ENCODE measurements around the gene MFN1. TPM values are rescaled to one million over a fixed set of nuclear protein-coding genes. Genes with fewer than 3 reads are reported as not detected.
A peak's percentile ranks its signal among the peaks of the same experiment; 100 is the strongest.

MFN1 gene
- total RNA-seq (2022): 50.1 and 63.7 TPM in 2 replicates
- Bru-seq, nascent RNA: percentile 80 among the genes with signal in this experiment
- percentile 88 among the genes with signal in this experiment for BruChase-seq, experiment 1, labeled RNA remaining after a 6-hour chase
- BruChase-seq, experiment 2, labeled RNA remaining after a 2-hour chase: percentile 88 among the genes with signal in this experiment
- long read RNA-seq, full-length matches to known transcripts: 39 of 55 reads
- long read RNA-seq, partial matches to known transcripts: 2 of 55 reads
- long read RNA-seq, other reads (novel, unspliced or antisense): 14 of 55 reads

DNA sequence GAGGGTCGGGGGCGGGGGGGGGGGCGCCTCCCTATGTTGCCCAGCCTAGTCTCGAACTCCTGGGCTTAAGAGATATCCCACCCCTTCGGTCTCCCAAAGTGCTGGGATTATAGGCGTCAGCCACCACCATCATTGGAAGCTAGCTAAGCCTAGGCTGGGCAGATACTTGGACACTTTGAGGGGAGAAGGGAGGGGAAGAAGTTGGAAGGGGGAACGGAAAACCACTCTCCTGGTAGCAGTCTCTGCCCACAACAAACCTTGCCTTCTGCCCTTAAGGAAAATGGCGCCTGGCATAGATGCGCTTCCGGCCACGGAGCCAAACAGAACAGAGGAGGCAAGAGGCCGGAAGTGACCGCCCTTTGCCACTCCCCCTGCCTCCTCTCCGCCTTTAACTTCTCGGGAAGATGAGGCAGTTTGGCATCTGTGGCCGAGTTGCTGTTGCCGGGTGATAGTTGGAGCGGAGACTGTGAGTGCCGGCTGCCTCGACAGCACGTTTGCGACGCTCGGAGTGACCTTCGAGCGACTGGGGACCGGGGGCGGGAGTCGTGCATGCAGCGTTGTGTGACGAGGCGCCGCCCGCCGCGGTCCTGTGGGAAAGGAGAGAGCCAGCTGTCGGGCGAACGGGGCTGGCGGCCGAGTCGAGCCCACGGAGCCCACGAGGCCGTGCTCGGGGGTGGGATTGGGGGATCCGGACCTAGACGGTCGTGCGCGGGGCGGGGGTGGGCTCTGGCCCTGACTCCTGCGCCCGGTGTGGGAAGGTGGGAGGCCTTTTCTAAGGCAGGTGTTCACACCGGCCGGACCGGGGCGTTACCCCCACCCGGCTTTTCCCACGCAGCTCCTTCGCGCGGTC, at the start of gene MFN1:
MFN1 (plus strand) TSS at position 365 of the 850 bp plus-strand sequence. CDS start 1,143 bp downstream, outside the sequence.
- H3K9me3 Mint-ChIP-seq (ENCODE audit: unreplicated experiment): no peaks in the 10 kb centered on the region
- no peaks in the 10 kb centered on the region for H3K27me3 Mint-ChIP-seq (ENCODE audit: insufficient read depth, unreplicated experiment)
- DNase-seq (ENCODE audit: unreplicated experiment): peak; percentile 96
- POLR2A ChIA-PET: interaction anchor here (0.6 to 3.1 kb wide), 14 partner anchors 18 to 277 kb away, joined by 3 to 30 read pairs (median 4); partner anchors contain the start of genes ACTL6A, MRPL47, NDUFB5 and PIK3CA
- peak within 1 kb of the TSS; percentile 99 for H3K4me3 Mint-ChIP-seq (ENCODE audit: unreplicated experiment)
- no TSS peak for BruUV-seq (replicated peaks)
- peaks cover 63% of the 10 kb centered on the region for H3K36me3 Mint-ChIP-seq (ENCODE audit: insufficient read depth, unreplicated experiment)
- H3K4me1 Mint-ChIP-seq (ENCODE audit: insufficient read depth, unreplicated experiment): no peaks in the 10 kb centered on the region
- peak within 1 kb of the TSS; percentile 96 for H3K27ac Mint-ChIP-seq (ENCODE audit: low read depth, unreplicated experiment)
- CTCF ChIA-PET: no interaction called here
- intact Hi-C loops (cut with micrococcal nuclease): no loop called here
- TF ChIP-seq, protein P1, sequence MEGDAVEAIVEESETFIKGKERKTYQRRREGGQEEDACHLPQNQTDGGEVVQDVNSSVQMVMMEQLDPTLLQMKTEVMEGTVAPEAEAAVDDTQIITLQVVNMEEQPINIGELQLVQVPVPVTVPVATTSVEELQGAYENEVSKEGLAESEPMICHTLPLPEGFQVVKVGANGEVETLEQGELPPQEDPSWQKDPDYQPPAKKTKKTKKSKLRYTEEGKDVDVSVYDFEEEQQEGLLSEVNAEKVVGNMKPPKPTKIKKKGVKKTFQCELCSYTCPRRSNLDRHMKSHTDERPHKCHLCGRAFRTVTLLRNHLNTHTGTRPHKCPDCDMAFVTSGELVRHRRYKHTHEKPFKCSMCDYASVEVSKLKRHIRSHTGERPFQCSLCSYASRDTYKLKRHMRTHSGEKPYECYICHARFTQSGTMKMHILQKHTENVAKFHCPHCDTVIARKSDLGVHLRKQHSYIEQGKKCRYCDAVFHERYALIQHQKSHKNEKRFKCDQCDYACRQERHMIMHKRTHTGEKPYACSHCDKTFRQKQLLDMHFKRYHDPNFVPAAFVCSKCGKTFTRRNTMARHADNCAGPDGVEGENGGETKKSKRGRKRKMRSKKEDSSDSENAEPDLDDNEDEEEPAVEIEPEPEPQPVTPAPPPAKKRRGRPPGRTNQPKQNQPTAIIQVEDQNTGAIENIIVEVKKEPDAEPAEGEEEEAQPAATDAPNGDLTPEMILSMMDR (IDR thresholded peaks at IDR 0.05; ENCODE audit: unreplicated experiment): no peak

DNA sequence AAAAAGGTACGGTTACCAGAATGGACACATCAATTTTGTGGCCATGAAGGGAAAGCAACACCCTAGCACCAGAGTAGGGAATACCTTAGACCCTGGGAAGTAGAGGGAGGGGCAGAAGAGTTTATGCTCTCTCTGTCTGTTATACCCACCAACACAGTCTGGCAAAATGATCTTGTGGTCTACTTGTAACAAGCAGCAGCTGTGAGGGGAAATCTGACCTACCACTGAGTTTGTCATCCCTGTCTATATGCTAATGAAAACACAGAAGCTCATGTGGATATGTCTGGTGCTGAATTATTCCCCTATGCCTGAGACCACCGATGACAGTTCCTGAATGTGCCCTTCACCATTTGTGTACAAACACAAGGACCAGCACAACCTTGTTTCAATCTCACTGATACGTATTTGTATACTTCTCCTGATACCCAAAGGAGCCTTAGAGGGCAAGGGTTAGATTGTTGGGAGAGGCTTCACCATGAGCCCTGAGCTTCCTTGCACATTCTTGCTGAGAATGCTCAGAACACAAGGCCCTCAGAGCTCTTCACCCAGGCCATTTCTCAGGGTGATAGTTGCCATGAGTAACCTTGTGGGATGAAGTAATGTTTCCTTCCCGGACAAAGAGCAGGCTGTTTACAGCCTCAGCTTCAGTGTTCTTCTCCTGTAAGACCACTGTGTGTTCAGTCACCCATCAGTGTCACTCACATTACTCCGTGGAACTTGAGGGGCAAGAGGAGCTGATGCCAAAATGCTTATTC, 49.4 kb upstream of the MFN1 start:
- Mint-ChIP-seq H3K27ac (ENCODE audit: low read depth, unreplicated experiment) (no peak overlapping the region), H3K27me3 (ENCODE audit: insufficient read depth, unreplicated experiment) (no peaks in the 10 kb centered on the region), H3K36me3 (ENCODE audit: insufficient read depth, unreplicated experiment) (no peaks in the 10 kb centered on the region), H3K4me1 (ENCODE audit: insufficient read depth, unreplicated experiment) (no peaks in the 10 kb centered on the region), H3K9me3 (ENCODE audit: unreplicated experiment) (peaks cover 7% of the 10 kb centered on the region), H3K4me3 (ENCODE audit: unreplicated experiment) (no peak overlapping the region)
- ChIA-PET POLR2A (interaction anchor here (0.6 kb wide), 1 partner anchor 124 kb away, joined by 3 read pairs; no protein-coding TSS in a partner anchor), CTCF (no interaction called here)
- TF ChIP-seq, protein P1 (IDR thresholded peaks at IDR 0.05; ENCODE audit: unreplicated experiment): no peak
- no peak for DNase-seq (ENCODE audit: unreplicated experiment)
- BruUV-seq (replicated peaks): no TSS peak
- intact Hi-C loops (cut with micrococcal nuclease): no loop called here

DNA sequence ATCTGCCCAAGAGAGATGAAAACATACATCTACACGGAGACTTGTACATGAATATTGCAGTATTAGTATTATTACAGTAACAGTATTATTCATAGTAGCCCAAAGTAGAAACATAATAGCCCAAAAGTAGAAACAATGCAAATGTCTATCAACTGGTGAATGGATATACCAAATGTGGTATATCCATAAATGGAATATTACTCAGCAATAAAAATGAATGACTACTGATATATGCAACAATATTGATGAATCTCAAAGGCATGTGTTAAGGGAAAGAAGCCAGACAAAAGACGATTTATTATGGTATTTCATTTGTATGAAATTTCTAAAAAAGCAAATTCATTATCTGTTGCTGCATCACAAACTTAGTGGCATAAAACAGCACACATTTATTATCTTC, 48.2 kb upstream of the MFN1 start:
- Mint-ChIP-seq H3K27ac (ENCODE audit: low read depth, unreplicated experiment) (no peak overlapping the region), H3K4me3 (ENCODE audit: unreplicated experiment) (no peak overlapping the region), H3K27me3 (ENCODE audit: insufficient read depth, unreplicated experiment) (no peaks in the 10 kb centered on the region), H3K36me3 (ENCODE audit: insufficient read depth, unreplicated experiment) (no peaks in the 10 kb centered on the region), H3K4me1 (ENCODE audit: insufficient read depth, unreplicated experiment) (no peaks in the 10 kb centered on the region), H3K9me3 (ENCODE audit: unreplicated experiment) (peaks cover 7% of the 10 kb centered on the region)
- intact Hi-C loops (cut with micrococcal nuclease): no loop called here
- no TSS peak for BruUV-seq (replicated peaks)
- no peak for DNase-seq (ENCODE audit: unreplicated experiment)
- POLR2A ChIA-PET: no interaction called here
- TF ChIP-seq, protein P1 (IDR thresholded peaks at IDR 0.05; ENCODE audit: unreplicated experiment): no peak
- CTCF ChIA-PET: no interaction called here
